H9 (cell line): ENCODE results near the gene PTPN23. TPM values are rescaled to one million over a fixed set of nuclear protein-coding genes. Genes with fewer than 3 reads are reported as not detected.

Source experiments
- DNase-seq: peaks from one replicate; pipeline ENCODE4 v3.0.0-alpha.2; 2017
- H2AFZ ChIP-seq: one replicate; pipeline ENCODE4 v1.6.1; 2013; ENCODE audit warnings: mild to moderate bottlenecking, low read length, control low read depth, moderate library complexity
- H2AK5ac ChIP-seq: 2 replicates; pipeline ENCODE4 v1.6.1; 2013; ENCODE audit warnings: low read length, control low read depth, mixed read lengths; ENCODE audit not compliant: insufficient read length
- H2BK120ac ChIP-seq: one replicate; pipeline ENCODE4 v1.6.1; 2013; ENCODE audit warnings: low read depth, mild to moderate bottlenecking, low read length, control low read depth, inconsistent platforms; ENCODE audit not compliant: poor library complexity, severe bottlenecking
- H2BK12ac ChIP-seq: 2 replicates; pipeline ENCODE4 v1.6.1; 2013; ENCODE audit warnings: low read length, control low read depth, mixed read lengths, low read depth; ENCODE audit not compliant: insufficient read length
- H2BK15ac ChIP-seq: 2 replicates; pipeline ENCODE4 v1.6.1; 2013; ENCODE audit warnings: low read depth, low read length, control low read depth
- H2BK20ac ChIP-seq: one replicate; pipeline ENCODE4 v1.6.1; 2013; ENCODE audit warnings: low read depth, mild to moderate bottlenecking, low read length, control low read depth, inconsistent platforms; ENCODE audit not compliant: poor library complexity, severe bottlenecking
- H2BK5ac ChIP-seq: 2 replicates; pipeline ENCODE4 v1.6.1; 2013; ENCODE audit warnings: low read length, control low read depth, mixed read lengths; ENCODE audit not compliant: insufficient read length
- H3K14ac ChIP-seq: 2 replicates; pipeline ENCODE4 v1.6.1; 2013; ENCODE audit warnings: low read length, control low read depth; ENCODE audit not compliant: insufficient read depth
- H3K18ac ChIP-seq: 2 replicates; pipeline ENCODE4 v1.6.1; 2013; ENCODE audit warnings: low read depth, mild to moderate bottlenecking, mixed read lengths, low read length, control low read depth; ENCODE audit not compliant: insufficient read length
- H3K23ac ChIP-seq: 2 replicates; pipeline ENCODE4 v1.6.1; 2013; ENCODE audit warnings: low read length, control low read depth, mixed read lengths, low read depth; ENCODE audit not compliant: insufficient read length
- H3K23me2 ChIP-seq: 2 replicates; pipeline ENCODE4 v1.6.1; 2013; ENCODE audit warnings: low read depth, mild to moderate bottlenecking, mixed read lengths, low read length, control low read depth; ENCODE audit not compliant: insufficient read length, poor library complexity, severe bottlenecking
- H3K27ac ChIP-seq: 2 replicates; pipeline ENCODE4 v1.5.1; 2013; ENCODE audit warnings: low read length, control low read depth, mixed read lengths, low read depth; ENCODE audit not compliant: insufficient read length
- H3K27me3 ChIP-seq: 2 replicates; pipeline ENCODE4 v1.6.1; 2013; ENCODE audit warnings: low read length, control low read depth, inconsistent platforms; ENCODE audit not compliant: insufficient read depth
- H3K4ac ChIP-seq: 2 replicates; pipeline ENCODE4 v1.6.1; 2013; ENCODE audit warnings: low read depth, mild to moderate bottlenecking, control low read depth, inconsistent platforms, low read length, moderate library complexity
- H3K4me1 ChIP-seq: 2 replicates; pipeline ENCODE4 v1.6.1; 2013; ENCODE audit warnings: low read length, control low read depth, inconsistent platforms; ENCODE audit not compliant: insufficient read depth
- H3K4me2 ChIP-seq: 2 replicates; pipeline ENCODE4 v1.6.1; 2013; ENCODE audit warnings: low read length, control low read depth, mixed read lengths; ENCODE audit not compliant: insufficient read length, insufficient read depth
- H3K56ac ChIP-seq: 2 replicates; pipeline ENCODE4 v1.6.1; 2013; ENCODE audit warnings: low read depth, mild to moderate bottlenecking, mixed read lengths, low read length, control low read depth; ENCODE audit not compliant: insufficient read length
- H3K79me1 ChIP-seq: 2 replicates; pipeline ENCODE4 v1.6.1; 2013; ENCODE audit warnings: low read depth, mild to moderate bottlenecking, moderate library complexity, low read length, control low read depth, inconsistent platforms; ENCODE audit not compliant: insufficient read depth, poor library complexity, severe bottlenecking
- H3K79me2 ChIP-seq: 2 replicates; pipeline ENCODE4 v1.6.1; 2013; ENCODE audit warnings: low read length, control low read depth, inconsistent platforms; ENCODE audit not compliant: insufficient read depth
- H3K9ac ChIP-seq: 2 replicates; pipeline ENCODE4 v1.6.1; 2013; ENCODE audit warnings: low read length, control low read depth, mixed read lengths; ENCODE audit not compliant: insufficient read length; ENCODE audit errors: extremely low read depth
- H3K9me3 ChIP-seq: one replicate; pipeline ENCODE4 v1.6.1; 2013; ENCODE audit warnings: low read depth, low read length, inconsistent platforms; ENCODE audit not compliant: control insufficient read depth
- H3T11ph ChIP-seq: one replicate; pipeline ENCODE4 v1.6.1; 2013; ENCODE audit warnings: mild to moderate bottlenecking, low read length, control low read depth, inconsistent platforms
- H4K20me1 ChIP-seq: one replicate; pipeline ENCODE4 v1.6.1; 2013; ENCODE audit not compliant: control insufficient read depth, insufficient read length, insufficient read depth
- H4K5ac ChIP-seq: 2 replicates; pipeline ENCODE4 v1.6.1; 2013; ENCODE audit warnings: low read depth, mild to moderate bottlenecking, mixed read lengths, low read length, control low read depth; ENCODE audit not compliant: insufficient read length
- H4K8ac ChIP-seq: replicated peaks from 2 replicates; pipeline ENCODE4 v1.6.1; 2013; ENCODE audit warnings: low read length, control low read depth, mixed read lengths, low read depth; ENCODE audit not compliant: insufficient read length
- H4K91ac ChIP-seq: 2 replicates; pipeline ENCODE4 v1.6.1; 2013; ENCODE audit warnings: low read depth, mild to moderate bottlenecking, moderate library complexity, mixed read lengths, low read length, control low read depth; ENCODE audit not compliant: insufficient read length
- H3K27ac Mint-ChIP-seq, 3 experiments: 2 replicates in 2 of 3; 3 replicates in 1 of 3; pipeline ENCODE4 v1.8.0; 2020 to 2021; ENCODE audit warnings: mixed read lengths in 3 of 3, mild to moderate bottlenecking in 1 of 3, moderate library complexity in 1 of 3
- H3K27me3 Mint-ChIP-seq: 2 replicates; pipeline ENCODE4 v1.8.0; 2021; ENCODE audit warnings: low read depth, mild to moderate bottlenecking, moderate library complexity, mixed read lengths
- H3K36me3 Mint-ChIP-seq, 3 experiments: 2 replicates in 2 of 3; 3 replicates in 1 of 3; pipeline ENCODE4 v1.8.0; 2020 to 2021; ENCODE audit warnings: low read depth in 3 of 3, mixed read lengths in 3 of 3; ENCODE audit not compliant: insufficient read depth in 1 of 3
- H3K4me1 Mint-ChIP-seq, 2 experiments: 2 replicates each; pipeline ENCODE4 v1.8.0; 2020; ENCODE audit warnings: mixed read lengths in 2 of 2
- H3K4me3 Mint-ChIP-seq, 2 experiments: 2 replicates in 1 of 2; 3 replicates in 1 of 2; pipeline ENCODE4 v1.8.0; 2020 to 2021; ENCODE audit warnings: mild to moderate bottlenecking in 2 of 2, mixed read lengths in 2 of 2, moderate library complexity in 1 of 2
- H3K9me3 Mint-ChIP-seq, 2 experiments: 2 replicates in 1 of 2; 3 replicates in 1 of 2; pipeline ENCODE4 v1.8.0; 2020; ENCODE audit warnings: mild to moderate bottlenecking in 2 of 2, mixed read lengths in 2 of 2, moderate library complexity in 1 of 2
- WGBS: extraction: QIAGEN DNeasy Blood & Tissue Kit; methylation state at CpG from one replicate; pipeline ENCODE4 v1.1.7; 2013; ENCODE audit warnings: missing lambda C conversion rate, low lambda C conversion rate, mixed read lengths; ENCODE audit not compliant: insufficient read length; ENCODE audit errors: extremely low coverage; 5-methylcytosine and 5-hydroxymethylcytosine counted together
- total RNA-seq: library from RNA; stranded (reverse); gene quantifications from 2 replicates; pipeline ENCODE4 v1.2.1, GENCODE V29; 2021
- TF ChIP-seq, protein P1 (sequence below): fragments of 200-600 bp; sonication (generic); conservative IDR thresholded peaks from 3 replicates; pipeline ENCODE4 v1.8.0; 2021; ENCODE audit warnings: antibody characterized with exemption, mild to moderate bottlenecking

Gene PTPN23
- total RNA-seq, 1 experiment from 2014 or later: 42.2 TPM

DNA sequence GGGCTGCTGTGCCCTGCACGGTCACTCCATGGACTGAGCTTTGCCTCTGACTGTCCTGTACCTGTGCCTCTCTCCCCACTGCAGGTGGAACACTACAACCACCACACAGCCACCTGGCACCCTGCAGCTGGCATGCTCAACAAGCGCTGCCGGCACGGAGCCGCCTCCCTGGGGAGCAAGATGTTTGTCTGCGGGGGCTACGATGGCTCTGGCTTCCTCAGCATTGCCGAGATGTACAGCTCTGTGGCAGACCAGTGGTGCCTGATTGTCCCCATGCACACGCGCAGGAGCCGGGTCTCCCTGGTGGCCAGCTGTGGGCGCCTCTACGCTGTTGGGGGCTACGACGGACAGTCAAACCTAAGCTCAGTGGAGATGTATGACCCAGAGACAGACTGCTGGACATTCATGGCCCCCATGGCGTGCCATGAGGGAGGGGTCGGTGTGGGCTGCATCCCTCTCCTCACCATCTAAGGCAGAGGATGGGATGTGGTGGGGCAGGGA, 37.3 kb upstream of the PTPN23 start:
- no peaks in the 10 kb centered on the region for H3K27me3 ChIP-seq
- H3K27ac ChIP-seq: no peak overlapping the region
- no peak for DNase-seq
- H3K4me2 ChIP-seq: no peak overlapping the region
- H3K9ac ChIP-seq: no peak overlapping the region
- H2BK15ac ChIP-seq: no peak overlapping the region
- no peak overlapping the region for H3K27ac Mint-ChIP-seq
- H4K8ac ChIP-seq: no peak overlapping the region
- no peak overlapping the region for H3K56ac ChIP-seq
- no peaks in the 10 kb centered on the region for H3K9me3 Mint-ChIP-seq
- H3K36me3 Mint-ChIP-seq: peaks cover 39 to 62% (median 40%) of the 10 kb centered on the region in 3 experiments; a peak in 6 of 7 replicates
- H2BK20ac ChIP-seq: no peak overlapping the region
- H3K9me3 ChIP-seq: no peaks in the 10 kb centered on the region
- H4K91ac ChIP-seq: no peak overlapping the region
- H2AK5ac ChIP-seq: no peak overlapping the region
- H3K79me2 ChIP-seq: no peaks in the 10 kb centered on the region
- no peak overlapping the region for H3K14ac ChIP-seq
- no peak overlapping the region for H3T11ph ChIP-seq
- no peaks in the 10 kb centered on the region for H3K4me1 ChIP-seq
- no peak overlapping the region for H2BK5ac ChIP-seq
- no CpG with 5 or more reads among the region's 17 CpGs for whole genome bisulfite sequencing
- H2BK12ac ChIP-seq: no peak overlapping the region
- H3K18ac ChIP-seq: no peak overlapping the region
- H4K20me1 ChIP-seq: peaks cover 2% of the 10 kb centered on the region
- H4K5ac ChIP-seq: no peak overlapping the region
- H3K23ac ChIP-seq: no peak overlapping the region
- no peak overlapping the region for H2AFZ ChIP-seq
- TF ChIP-seq, protein P1, sequence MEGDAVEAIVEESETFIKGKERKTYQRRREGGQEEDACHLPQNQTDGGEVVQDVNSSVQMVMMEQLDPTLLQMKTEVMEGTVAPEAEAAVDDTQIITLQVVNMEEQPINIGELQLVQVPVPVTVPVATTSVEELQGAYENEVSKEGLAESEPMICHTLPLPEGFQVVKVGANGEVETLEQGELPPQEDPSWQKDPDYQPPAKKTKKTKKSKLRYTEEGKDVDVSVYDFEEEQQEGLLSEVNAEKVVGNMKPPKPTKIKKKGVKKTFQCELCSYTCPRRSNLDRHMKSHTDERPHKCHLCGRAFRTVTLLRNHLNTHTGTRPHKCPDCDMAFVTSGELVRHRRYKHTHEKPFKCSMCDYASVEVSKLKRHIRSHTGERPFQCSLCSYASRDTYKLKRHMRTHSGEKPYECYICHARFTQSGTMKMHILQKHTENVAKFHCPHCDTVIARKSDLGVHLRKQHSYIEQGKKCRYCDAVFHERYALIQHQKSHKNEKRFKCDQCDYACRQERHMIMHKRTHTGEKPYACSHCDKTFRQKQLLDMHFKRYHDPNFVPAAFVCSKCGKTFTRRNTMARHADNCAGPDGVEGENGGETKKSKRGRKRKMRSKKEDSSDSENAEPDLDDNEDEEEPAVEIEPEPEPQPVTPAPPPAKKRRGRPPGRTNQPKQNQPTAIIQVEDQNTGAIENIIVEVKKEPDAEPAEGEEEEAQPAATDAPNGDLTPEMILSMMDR: no peak
- no peak overlapping the region for H3K4ac ChIP-seq
- H3K4me3 Mint-ChIP-seq: no peak overlapping the region
- H2BK120ac ChIP-seq: no peak overlapping the region
- H3K23me2 ChIP-seq: no peaks in the 10 kb centered on the region
- H3K27me3 Mint-ChIP-seq: no peaks in the 10 kb centered on the region
- peaks cover 5 to 6% of the 10 kb centered on the region in 2 experiments; a peak in 2 of 4 replicates for H3K4me1 Mint-ChIP-seq
- H3K79me1 ChIP-seq: no peaks in the 10 kb centered on the region
